Mucosa of descending colon (tissue), 3 donors: Measurements from ENCODE around the gene EIF4E3. TPM values are rescaled to one million over a fixed set of nuclear protein-coding genes. Genes with fewer than 3 reads are reported as not detected.

Experiments used
- ATAC-seq: fragments of 200-7000 bp; cut with Tn5 transposase; one replicate; pipeline ENCODE4 v1.9.1; 2020; ENCODE audit warnings: mild to moderate bottlenecking, moderate library complexity
- DNase-seq, 3 donors: peaks; one replicate each; pipeline ENCODE4 v3.0.0-alpha.2; 2020
- H3K36me3 ChIP-seq: fragments of 200-600 bp; one replicate; pipeline ENCODE4 v1.8.0; 2021; ENCODE audit warnings: low read depth, mild to moderate bottlenecking
- H3K4me1 ChIP-seq: fragments of 200-600 bp; one replicate; pipeline ENCODE4 v1.8.0; 2021; ENCODE audit warnings: low read depth, mild to moderate bottlenecking
- H3K4me3 ChIP-seq: fragments of 200-600 bp; one replicate; pipeline ENCODE4 v1.8.0; 2021; ENCODE audit warnings: mild to moderate bottlenecking
- H3K9me3 ChIP-seq: fragments of 200-600 bp; one replicate; pipeline ENCODE4 v1.8.0; 2021; ENCODE audit warnings: mild to moderate bottlenecking
- CTCF ChIP-seq: fragments of 200-600 bp; IDR thresholded peaks from one replicate; pipeline ENCODE4 v1.8.0; 2022; ENCODE audit warnings: antibody characterized with exemption, mild to moderate bottlenecking
- intact Hi-C, 2 donors: fragments of 100-400 bp; cut with DNase I in 1 of 2; cut with micrococcal nuclease in 1 of 2; formaldehyde crosslinking; loops; one replicate each; pipeline versions ENCODE4 v1.11.0 to v1.11.1; 2022; cut with DNase I, micrococcal nuclease
- total RNA-seq, 3 donors: library from RNA; stranded (reverse); fragmentation: NEBNext Ultra II Directional in 2 of 3; extraction: Animal tissue kit (Norgen Biotek cat#: 25700) in 2 of 3; gene quantifications; one replicate each; pipeline versions ENCODE4 v1.2.1 to v1.2.4, GENCODE V29; 2021 to 2023
- donor health status: DM: no; HTN: no; CAD: no; lungs with moderate emphysema.
- donor health status: DM: no; HTN: no; CAD: no.
- donor health status: DM: no; HTN: yes; CAD: no.

Gene EIF4E3
- total RNA-seq, 3 donors from 2014 or later: 40.6 to 57.1 (median 48.4) TPM

GRCh38 chr3:71710906-71711494, 14.2 kb downstream of the EIF4E3 start:
- intact Hi-C loops: no loop called here
- ATAC-seq (peak; percentile 82), DNase-seq (no peak)
- TF ChIP-seq CTCF: peak; percentile 28
- H3K36me3 ChIP-seq: no peaks in the 10 kb centered on the region
- no peaks in the 10 kb centered on the region for H3K9me3 ChIP-seq
- peaks cover 5% of the 10 kb centered on the region for H3K4me1 ChIP-seq
- no peak overlapping the region for H3K4me3 ChIP-seq

- DNase-seq: no peak
- no peak overlapping the region for H3K4me3 ChIP-seq
- peaks cover 5% of the 10 kb centered on the region for H3K4me1 ChIP-seq
- no peak for ATAC-seq
- no peaks in the 10 kb centered on the region for H3K9me3 ChIP-seq
- intact Hi-C loops: no loop called here
- no peaks in the 10 kb centered on the region for H3K36me3 ChIP-seq
- no peak for TF ChIP-seq CTCF
Measured at GRCh38 chr3:71709908-71710511, 15.2 kb downstream of the EIF4E3 start.

GRCh38 chr3:71708476-71709105, 16.6 kb downstream of the EIF4E3 start:
- intact Hi-C loops: no loop called here
- no peak overlapping the region for H3K4me3 ChIP-seq
- ATAC-seq (peak; percentile 36), DNase-seq (no peak)
- no peak for TF ChIP-seq CTCF
- peaks cover 5% of the 10 kb centered on the region for H3K4me1 ChIP-seq
- H3K36me3 ChIP-seq: no peaks in the 10 kb centered on the region
- H3K9me3 ChIP-seq: no peaks in the 10 kb centered on the region

- ATAC-seq: no peak
Measured at GRCh38 chr3:71707595-71707994, 17.6 kb downstream of the EIF4E3 start.

GRCh38 chr3:71705681-71706080, 19.5 kb downstream of the EIF4E3 start:
- Histone ChIP-seq H3K36me3 (no peaks in the 10 kb centered on the region), H3K4me1 (peaks cover 2% of the 10 kb centered on the region), H3K9me3 (no peaks in the 10 kb centered on the region), H3K4me3 (no peak overlapping the region)
- DNase-seq (no peak), ATAC-seq (no peak)
- intact Hi-C loops: no loop called here
- TF ChIP-seq CTCF: no peak

More at GRCh38 chr3:71707595-71707994, 17.6 kb downstream of the EIF4E3 start:
- Histone ChIP-seq H3K4me3 (no peak overlapping the region), H3K36me3 (no peaks in the 10 kb centered on the region), H3K9me3 (no peaks in the 10 kb centered on the region), H3K4me1 (peaks cover 5% of the 10 kb centered on the region)
- no peak for TF ChIP-seq CTCF
- no peak for DNase-seq
- intact Hi-C loops: no loop called here
